HEK293 (cell line): ENCODE results near the gene GLCE.

Experiments
- ATF2 ChIP-seq: fragments of 450-650 bp; formaldehyde crosslinking; IDR thresholded peaks from 2 replicates; pipeline ENCODE4 v1.5.1; 2016; ENCODE audit warnings: missing biosample characterization, missing genetic modification characterization, low read depth
- CTCF ChIP-seq: fragments of 450-650 bp; formaldehyde crosslinking; IDR thresholded peaks from 2 replicates; pipeline ENCODE4 v1.5.1; 2016; ENCODE audit warnings: missing biosample characterization, missing genetic modification characterization
- KLF10 ChIP-seq: fragments of 450-650 bp; IDR thresholded peaks from 2 replicates; pipeline ENCODE4 v1.5.1; 2018; ENCODE audit warnings: missing biosample characterization, mild to moderate bottlenecking, missing genetic modification characterization
- RBAK ChIP-seq: fragments of 450-650 bp; formaldehyde crosslinking; IDR thresholded peaks from 2 replicates; pipeline ENCODE4 v1.5.1; 2016; ENCODE audit warnings: missing biosample characterization, missing genetic modification characterization
- ZBTB17 ChIP-seq: fragments of 450-650 bp; formaldehyde crosslinking; IDR thresholded peaks from 2 replicates; pipeline ENCODE4 v1.5.1; 2016; ENCODE audit warnings: missing biosample characterization, missing genetic modification characterization
- ZFHX2 ChIP-seq: fragments of 450-650 bp; formaldehyde crosslinking; conservative IDR thresholded peaks from 2 replicates; pipeline ENCODE4 v1.5.1; 2016; ENCODE audit warnings: missing biosample characterization, missing genetic modification characterization
- ZFP41 ChIP-seq: fragments of 450-650 bp; formaldehyde crosslinking; IDR thresholded peaks from 2 replicates; pipeline ENCODE4 v1.5.1; 2016; ENCODE audit warnings: missing biosample characterization, missing genetic modification characterization, borderline replicate concordance
- ZFP69B ChIP-seq: fragments of 450-650 bp; formaldehyde crosslinking; IDR thresholded peaks from 2 replicates; pipeline ENCODE4 v1.5.1; 2016; ENCODE audit warnings: missing biosample characterization, missing genetic modification characterization
- ZNF112 ChIP-seq: fragments of 450-650 bp; formaldehyde crosslinking; IDR thresholded peaks from 2 replicates; pipeline ENCODE4 v1.5.0; 2017; ENCODE audit warnings: missing biosample characterization, missing genetic modification characterization
- ZNF146 ChIP-seq: fragments of 450-650 bp; formaldehyde crosslinking; IDR thresholded peaks from 2 replicates; pipeline ENCODE4 v1.5.1; 2016; ENCODE audit warnings: missing biosample characterization, missing genetic modification characterization
- ZNF155 ChIP-seq: fragments of 450-650 bp; formaldehyde crosslinking; IDR thresholded peaks from 2 replicates; pipeline ENCODE4 v1.5.1; 2016; ENCODE audit warnings: missing biosample characterization, missing genetic modification characterization
- ZNF157 ChIP-seq: fragments of 450-650 bp; formaldehyde crosslinking; IDR thresholded peaks from 2 replicates; pipeline ENCODE4 v1.5.1; 2016; ENCODE audit warnings: missing biosample characterization, missing genetic modification characterization
- ZNF202 ChIP-seq: fragments of 450-650 bp; formaldehyde crosslinking; IDR thresholded peaks from 2 replicates; pipeline ENCODE4 v1.5.1; 2016; ENCODE audit warnings: missing biosample characterization, missing genetic modification characterization, borderline replicate concordance
- ZNF214 ChIP-seq: fragments of 450-650 bp; formaldehyde crosslinking; IDR thresholded peaks from 2 replicates; pipeline ENCODE4 v1.5.1; 2017; ENCODE audit warnings: missing biosample characterization, mild to moderate bottlenecking, missing genetic modification characterization, borderline replicate concordance
- ZNF23 ChIP-seq: fragments of 450-650 bp; formaldehyde crosslinking; IDR thresholded peaks from 2 replicates; pipeline ENCODE4 v1.5.1; 2016; ENCODE audit warnings: missing biosample characterization, missing genetic modification characterization, borderline replicate concordance
- ZNF266 ChIP-seq: fragments of 450-650 bp; formaldehyde crosslinking; IDR thresholded peaks from 2 replicates; pipeline ENCODE4 v1.5.1; 2016; ENCODE audit warnings: missing biosample characterization, missing genetic modification characterization, low read depth
- ZNF311 ChIP-seq: fragments of 450-650 bp; formaldehyde crosslinking; IDR thresholded peaks from 2 replicates; pipeline ENCODE4 v1.5.1; 2017; ENCODE audit warnings: missing biosample characterization, missing genetic modification characterization, borderline replicate concordance
- ZNF324 ChIP-seq: fragments of 450-650 bp; formaldehyde crosslinking; IDR thresholded peaks from 2 replicates; pipeline ENCODE4 v1.5.1; 2016; ENCODE audit warnings: missing biosample characterization, missing genetic modification characterization
- ZNF571 ChIP-seq: fragments of 450-650 bp; formaldehyde crosslinking; IDR thresholded peaks from 2 replicates; pipeline ENCODE4 v1.5.0; 2017; ENCODE audit warnings: missing biosample characterization, missing genetic modification characterization
- ZNF600 ChIP-seq: fragments of 450-650 bp; formaldehyde crosslinking; IDR thresholded peaks from 2 replicates; pipeline ENCODE4 v1.5.1; 2016; ENCODE audit warnings: missing biosample characterization, missing genetic modification characterization
- ZNF623 ChIP-seq: fragments of 450-650 bp; formaldehyde crosslinking; IDR thresholded peaks from 2 replicates; pipeline ENCODE4 v1.5.1; 2016; ENCODE audit warnings: missing biosample characterization, missing genetic modification characterization
- ZNF629 ChIP-seq: fragments of 450-650 bp; formaldehyde crosslinking; IDR thresholded peaks from 2 replicates; pipeline ENCODE4 v1.5.1; 2017; ENCODE audit warnings: missing biosample characterization, missing genetic modification characterization
- ZNF707 ChIP-seq: fragments of 450-650 bp; formaldehyde crosslinking; IDR thresholded peaks from 2 replicates; pipeline ENCODE4 v1.5.1; 2016; ENCODE audit warnings: missing biosample characterization, missing genetic modification characterization
- ZNF776 ChIP-seq: fragments of 450-650 bp; formaldehyde crosslinking; IDR thresholded peaks from 2 replicates; pipeline ENCODE4 v1.5.0; 2017; ENCODE audit warnings: missing biosample characterization, missing genetic modification characterization, borderline replicate concordance
- ZNF785 ChIP-seq: fragments of 450-650 bp; formaldehyde crosslinking; IDR thresholded peaks from 2 replicates; pipeline ENCODE4 v1.5.1; 2016; ENCODE audit warnings: missing biosample characterization, missing genetic modification characterization
- ZNF791 ChIP-seq: fragments of 450-650 bp; formaldehyde crosslinking; IDR thresholded peaks from 2 replicates; pipeline ENCODE4 v1.5.1; 2016; ENCODE audit warnings: missing biosample characterization, missing genetic modification characterization
- TF ChIP-seq, protein P1 (sequence below): IDR thresholded peaks from 2 replicates; pipeline ENCODE4 v1.6.1; 2011; ENCODE audit warnings: mild to moderate bottlenecking, low read depth, low read length, borderline replicate concordance
- TF ChIP-seq, protein P2 (sequence below): fragments of 450-650 bp; formaldehyde crosslinking; IDR thresholded peaks from 2 replicates; pipeline ENCODE4 v1.5.1; 2016; ENCODE audit warnings: missing biosample characterization, missing genetic modification characterization
- TF ChIP-seq, protein P3 (sequence below): fragments of 450-650 bp; formaldehyde crosslinking; IDR thresholded peaks from 2 replicates; pipeline ENCODE4 v1.5.1; 2016; ENCODE audit warnings: missing biosample characterization, missing genetic modification characterization
- TF ChIP-seq, protein P4 (sequence below): fragments of 450-650 bp; formaldehyde crosslinking; IDR thresholded peaks from 2 replicates; pipeline ENCODE4 v1.5.1; 2016; ENCODE audit warnings: missing biosample characterization, missing genetic modification characterization

Gene GLCE

GRCh38 chr15:69145694-69146492 is 14.5 kb upstream of the GLCE start (continued):
- TF ChIP-seq ZNF791 (tag by site-specific recombination) (no peak), ZNF629 (tag by site-specific recombination) (peak; percentile 42; the same call in 1 of the 2 replicates), ZFHX2 (tag by site-specific recombination) (peak; percentile 88), ZNF324 (no peak), ZNF23 (tag by site-specific recombination) (no peak), ZNF311 (no peak), ZNF707 (no peak), ZNF214 (tag by site-specific recombination) (no peak), ZFP41 (tag by site-specific recombination) (no peak), ZBTB17 (peak; percentile 89), KLF10 (peak; percentile 36; the same call in 1 of the 2 replicates), ZNF266 (tag by site-specific recombination) (no peak), CTCF (tag by site-specific recombination) (no peak), ZNF776 (tag by site-specific recombination) (no peak), RBAK (tag by site-specific recombination) (no peak), ATF2 (tag by site-specific recombination) (0 out of 2 replicates have a peak, but pooled peaks have one; percentile 50), ZNF146 (tag by site-specific recombination) (no peak; the same call in 1 of the 2 replicates), ZNF623 (tag by site-specific recombination) (no peak), ZNF785 (tag by site-specific recombination) (no peak), ZNF157 (tag by site-specific recombination) (no peak), ZFP69B (tag by site-specific recombination) (no peak), ZNF571 (tag by site-specific recombination) (no peak), ZNF155 (no peak), ZNF202 (tag by site-specific recombination) (no peak), ZNF112 (tag by site-specific recombination) (no peak), ZNF600 (tag by site-specific recombination) (peak; percentile 99)
- TF ChIP-seq, protein P1, sequence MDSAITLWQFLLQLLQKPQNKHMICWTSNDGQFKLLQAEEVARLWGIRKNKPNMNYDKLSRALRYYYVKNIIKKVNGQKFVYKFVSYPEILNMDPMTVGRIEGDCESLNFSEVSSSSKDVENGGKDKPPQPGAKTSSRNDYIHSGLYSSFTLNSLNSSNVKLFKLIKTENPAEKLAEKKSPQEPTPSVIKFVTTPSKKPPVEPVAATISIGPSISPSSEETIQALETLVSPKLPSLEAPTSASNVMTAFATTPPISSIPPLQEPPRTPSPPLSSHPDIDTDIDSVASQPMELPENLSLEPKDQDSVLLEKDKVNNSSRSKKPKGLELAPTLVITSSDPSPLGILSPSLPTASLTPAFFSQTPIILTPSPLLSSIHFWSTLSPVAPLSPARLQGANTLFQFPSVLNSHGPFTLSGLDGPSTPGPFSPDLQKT, result no peak
- TF ChIP-seq, protein P2, sequence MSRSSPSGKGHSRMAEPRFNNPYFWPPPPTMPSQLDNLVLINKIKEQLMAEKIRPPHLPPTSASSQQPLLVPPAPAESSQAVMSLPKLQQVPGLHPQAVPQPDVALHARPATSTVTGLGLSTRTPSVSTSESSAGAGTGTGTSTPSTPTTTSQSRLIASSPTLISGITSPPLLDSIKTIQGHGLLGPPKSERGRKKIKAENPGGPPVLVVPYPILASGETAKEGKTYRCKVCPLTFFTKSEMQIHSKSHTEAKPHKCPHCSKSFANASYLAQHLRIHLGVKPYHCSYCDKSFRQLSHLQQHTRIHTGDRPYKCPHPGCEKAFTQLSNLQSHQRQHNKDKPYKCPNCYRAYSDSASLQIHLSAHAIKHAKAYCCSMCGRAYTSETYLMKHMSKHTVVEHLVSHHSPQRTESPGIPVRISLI (tag by site-specific recombination), result no peak
- TF ChIP-seq, protein P3, sequence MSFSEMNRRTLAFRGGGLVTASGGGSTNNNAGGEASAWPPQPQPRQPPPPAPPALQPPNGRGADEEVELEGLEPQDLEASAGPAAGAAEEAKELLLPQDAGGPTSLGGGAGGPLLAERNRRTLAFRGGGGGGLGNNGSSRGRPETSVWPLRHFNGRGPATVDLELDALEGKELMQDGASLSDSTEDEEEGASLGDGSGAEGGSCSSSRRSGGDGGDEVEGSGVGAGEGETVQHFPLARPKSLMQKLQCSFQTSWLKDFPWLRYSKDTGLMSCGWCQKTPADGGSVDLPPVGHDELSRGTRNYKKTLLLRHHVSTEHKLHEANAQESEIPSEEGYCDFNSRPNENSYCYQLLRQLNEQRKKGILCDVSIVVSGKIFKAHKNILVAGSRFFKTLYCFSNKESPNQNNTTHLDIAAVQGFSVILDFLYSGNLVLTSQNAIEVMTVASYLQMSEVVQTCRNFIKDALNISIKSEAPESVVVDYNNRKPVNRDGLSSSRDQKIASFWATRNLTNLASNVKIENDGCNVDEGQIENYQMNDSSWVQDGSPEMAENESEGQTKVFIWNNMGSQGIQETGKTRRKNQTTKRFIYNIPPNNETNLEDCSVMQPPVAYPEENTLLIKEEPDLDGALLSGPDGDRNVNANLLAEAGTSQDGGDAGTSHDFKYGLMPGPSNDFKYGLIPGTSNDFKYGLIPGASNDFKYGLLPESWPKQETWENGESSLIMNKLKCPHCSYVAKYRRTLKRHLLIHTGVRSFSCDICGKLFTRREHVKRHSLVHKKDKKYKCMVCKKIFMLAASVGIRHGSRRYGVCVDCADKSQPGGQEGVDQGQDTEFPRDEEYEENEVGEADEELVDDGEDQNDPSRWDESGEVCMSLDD (tag by site-specific recombination), result no peak
- TF ChIP-seq, protein P4, sequence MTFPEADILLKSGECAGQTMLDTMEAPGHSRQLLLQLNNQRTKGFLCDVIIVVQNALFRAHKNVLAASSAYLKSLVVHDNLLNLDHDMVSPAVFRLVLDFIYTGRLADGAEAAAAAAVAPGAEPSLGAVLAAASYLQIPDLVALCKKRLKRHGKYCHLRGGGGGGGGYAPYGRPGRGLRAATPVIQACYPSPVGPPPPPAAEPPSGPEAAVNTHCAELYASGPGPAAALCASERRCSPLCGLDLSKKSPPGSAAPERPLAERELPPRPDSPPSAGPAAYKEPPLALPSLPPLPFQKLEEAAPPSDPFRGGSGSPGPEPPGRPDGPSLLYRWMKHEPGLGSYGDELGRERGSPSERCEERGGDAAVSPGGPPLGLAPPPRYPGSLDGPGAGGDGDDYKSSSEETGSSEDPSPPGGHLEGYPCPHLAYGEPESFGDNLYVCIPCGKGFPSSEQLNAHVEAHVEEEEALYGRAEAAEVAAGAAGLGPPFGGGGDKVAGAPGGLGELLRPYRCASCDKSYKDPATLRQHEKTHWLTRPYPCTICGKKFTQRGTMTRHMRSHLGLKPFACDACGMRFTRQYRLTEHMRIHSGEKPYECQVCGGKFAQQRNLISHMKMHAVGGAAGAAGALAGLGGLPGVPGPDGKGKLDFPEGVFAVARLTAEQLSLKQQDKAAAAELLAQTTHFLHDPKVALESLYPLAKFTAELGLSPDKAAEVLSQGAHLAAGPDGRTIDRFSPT (tag by site-specific recombination), result no peak
